ENCODE results near the gene SMARCD3.

Gene SMARCD3

DNA sequence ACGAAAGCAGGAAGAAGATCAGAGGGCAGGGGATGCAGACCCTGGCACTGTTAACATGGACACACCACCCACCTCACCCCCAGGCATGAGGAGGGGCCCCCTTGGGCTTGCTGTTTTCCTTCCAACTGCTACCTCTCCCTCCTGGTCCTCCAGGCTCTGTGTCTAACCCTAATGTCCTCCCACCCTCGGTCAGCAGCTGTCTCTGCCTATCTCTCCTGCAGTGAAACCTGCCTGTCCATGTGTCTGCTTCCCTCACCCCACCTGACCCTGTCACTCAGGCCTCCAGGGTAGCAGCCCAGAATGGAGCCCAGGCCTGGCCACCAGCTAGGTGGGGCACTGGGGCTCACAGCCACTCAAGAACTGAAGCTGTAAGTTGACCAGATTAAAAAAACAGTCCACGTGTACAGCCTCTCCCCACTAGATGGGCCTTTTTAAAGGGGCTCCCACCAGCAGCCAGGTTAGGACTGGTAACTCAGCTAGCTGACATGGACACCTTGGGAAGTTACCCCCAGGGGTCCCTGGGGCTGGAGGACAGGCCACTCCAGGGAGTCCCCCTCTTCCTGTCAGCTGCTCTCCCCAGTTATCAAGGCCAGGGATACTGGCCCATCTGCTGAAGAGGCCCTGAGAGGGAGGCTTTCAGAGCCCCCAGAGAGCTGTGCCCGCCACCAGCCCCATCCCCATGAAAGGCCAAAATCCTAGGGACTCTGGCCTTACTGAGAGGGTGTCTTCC is 1.5 kb downstream of the SMARCD3 start:
- no peak for DNase-seq

DNA sequence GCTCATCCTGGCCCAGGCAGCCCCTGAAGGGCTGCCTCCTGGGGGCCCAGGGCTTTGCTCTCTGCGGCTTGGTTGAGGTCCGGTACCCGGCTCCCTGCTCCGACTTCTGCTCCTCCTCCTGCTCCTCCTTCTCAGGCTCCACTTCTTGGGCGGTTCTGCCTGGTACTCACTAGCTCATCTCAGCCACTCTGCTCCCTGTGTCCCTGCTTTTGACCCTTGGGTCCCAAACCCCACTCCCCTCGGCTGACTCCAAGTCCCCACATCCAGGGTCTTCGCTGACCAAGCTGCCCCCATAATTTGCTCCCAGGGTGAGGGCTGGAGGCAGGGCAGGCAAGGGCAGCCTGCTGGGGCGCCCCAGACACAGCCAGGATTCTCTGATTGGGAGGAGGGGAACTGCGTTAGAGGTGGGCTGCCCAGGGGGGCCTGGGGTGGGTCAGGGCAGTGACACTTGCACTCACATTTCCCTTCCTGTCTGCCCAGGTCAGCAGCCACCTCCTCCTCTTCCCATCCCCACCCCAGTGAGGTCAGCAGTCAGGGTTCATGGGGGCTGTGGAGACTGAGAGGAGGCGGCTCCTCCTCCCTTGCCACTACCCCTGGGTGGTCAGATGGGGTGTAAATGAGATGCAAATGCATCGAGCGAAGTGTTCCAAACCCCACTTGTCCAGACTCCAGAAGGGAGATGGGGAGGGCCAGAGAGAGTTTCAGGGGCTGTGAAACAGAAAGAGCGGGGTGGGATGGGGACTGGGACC is 2.2 kb downstream of the SMARCD3 start:
- DNase-seq, result no peak

DNA sequence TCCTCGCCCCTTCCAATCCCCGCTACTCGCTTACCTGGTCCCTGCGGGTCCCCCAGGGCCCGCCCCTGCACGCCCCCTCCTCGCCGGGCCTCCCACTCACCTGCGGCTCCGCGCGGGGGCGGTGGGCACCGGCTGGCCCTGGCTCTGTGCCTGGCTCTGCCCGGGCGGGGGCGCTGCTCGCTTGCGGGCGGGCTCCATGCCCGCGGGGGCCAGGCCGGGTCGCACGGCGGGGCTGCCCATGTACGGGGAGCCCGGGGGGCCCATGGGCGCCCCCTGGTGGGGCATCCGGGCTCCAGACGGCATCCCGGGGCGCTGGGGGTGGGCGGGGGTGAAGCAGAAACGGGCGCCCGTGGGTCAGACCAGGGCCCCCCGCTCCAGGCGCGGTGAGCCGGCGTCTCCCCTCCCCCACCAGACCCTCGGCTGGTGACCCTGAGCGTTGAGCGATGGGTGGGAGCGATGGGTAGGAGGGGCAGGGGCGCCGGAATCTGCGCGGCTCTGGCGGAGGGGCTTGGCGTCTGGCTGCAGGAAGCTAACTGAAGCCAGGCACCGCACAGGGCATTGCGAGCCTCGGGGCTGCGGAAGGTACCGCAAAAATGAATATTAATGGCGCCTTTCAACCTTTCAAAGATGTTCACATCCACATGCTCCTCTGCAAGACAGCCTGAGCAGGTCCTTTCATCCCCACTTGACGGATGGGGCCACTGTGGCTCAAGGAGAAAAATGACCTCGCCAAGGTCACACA is 3.0 kb downstream of the SMARCD3 start:
- DNase-seq, result peak; percentile 56 to 88

DNA sequence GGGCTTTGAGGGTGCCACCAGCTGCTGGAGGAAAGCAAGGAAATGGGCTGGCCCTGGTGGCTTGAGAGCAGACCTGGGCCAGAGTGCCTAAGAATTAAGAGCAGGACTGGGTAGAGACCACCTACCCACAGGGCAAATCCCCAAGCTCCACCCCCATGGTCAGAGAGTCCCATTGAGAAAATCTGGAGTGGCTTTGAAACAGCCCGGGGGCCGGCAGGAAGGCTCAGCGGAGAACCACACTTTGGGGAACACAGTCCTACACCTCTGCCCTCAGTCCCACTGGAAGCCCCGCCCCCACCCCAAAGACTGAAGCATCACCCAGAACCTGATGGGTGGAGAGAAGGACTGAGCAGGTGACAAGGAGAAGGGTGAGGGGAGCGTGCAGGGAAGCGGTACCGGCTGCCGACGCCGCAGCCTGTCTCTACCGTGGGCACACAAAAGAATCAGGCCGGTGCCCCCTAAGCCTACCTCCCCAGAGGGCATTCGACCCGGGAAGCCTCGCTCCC is 3.6 kb downstream of the SMARCD3 start:
- peak in 1 of 2 experiments; percentile 28 for DNase-seq

DNA sequence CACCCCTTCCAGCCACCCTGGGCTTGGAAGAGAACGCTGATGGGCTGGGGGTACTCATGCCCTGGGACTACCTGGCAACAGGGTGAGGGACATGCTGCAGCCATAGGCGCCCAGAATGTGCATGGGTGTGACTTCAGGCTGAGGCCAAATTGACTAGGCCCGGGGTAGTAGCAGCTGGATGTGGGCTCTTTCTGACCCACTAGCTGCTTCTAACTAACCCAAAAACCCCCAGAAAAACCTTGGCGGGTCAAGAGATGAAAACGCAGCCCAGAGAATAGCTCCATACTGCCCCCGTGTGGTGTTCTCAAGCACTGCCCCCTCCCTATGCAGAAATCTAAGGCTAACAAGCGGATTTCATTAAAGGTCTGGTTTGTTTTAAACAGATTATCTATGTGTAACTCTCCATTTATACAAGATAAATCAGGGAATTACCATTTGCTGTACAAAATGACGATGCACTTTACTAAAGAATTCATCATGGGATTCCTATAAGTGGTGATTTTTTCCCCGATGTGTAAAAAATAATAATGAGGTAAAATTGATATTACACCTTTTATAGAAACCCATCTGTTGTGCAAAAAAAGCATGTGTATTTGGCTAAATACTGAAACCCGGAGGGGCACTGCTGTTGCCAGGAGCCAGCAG is 4.2 kb downstream of the SMARCD3 start:
- DNase-seq, result peak; percentile 24 to 48

DNA sequence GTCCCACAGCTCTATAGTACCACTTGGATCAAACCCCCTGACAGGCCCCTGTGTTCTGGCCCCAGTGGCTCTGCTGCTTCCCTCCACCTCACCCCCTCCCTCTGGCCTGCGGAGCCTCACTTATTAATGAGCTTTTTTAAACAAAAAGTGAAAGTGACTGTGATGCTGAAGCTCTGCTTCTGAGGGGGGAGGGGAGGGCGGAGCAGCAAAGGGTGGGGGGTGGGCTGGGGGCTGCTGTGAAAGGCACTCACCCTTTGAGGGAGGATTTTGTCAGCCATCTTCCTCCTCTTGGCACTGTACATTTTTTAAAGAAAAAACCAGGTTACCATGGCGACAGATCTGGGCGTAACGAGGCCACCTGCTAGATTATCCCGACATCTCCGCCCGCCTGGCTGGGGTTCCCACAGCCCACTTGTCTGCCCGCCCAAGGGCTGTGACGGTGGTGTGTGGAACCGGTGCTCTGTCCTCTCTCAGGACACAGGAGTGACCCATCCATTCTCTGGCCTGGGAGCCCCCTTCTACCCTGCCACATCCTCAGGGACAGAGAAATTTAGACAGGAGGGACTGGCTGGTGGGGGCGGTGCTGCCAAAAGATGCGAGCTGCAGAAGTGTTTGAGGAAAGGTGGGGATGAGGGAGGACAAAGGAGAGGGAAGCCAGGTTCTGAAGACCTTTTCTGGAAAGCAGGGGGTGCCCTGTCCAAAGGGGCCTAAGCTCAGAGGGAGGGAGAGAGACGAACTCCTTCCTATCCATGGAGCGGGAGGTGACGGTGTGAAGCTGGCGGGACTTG is 4.9 kb downstream of the SMARCD3 start:
- no peak for DNase-seq

DNA sequence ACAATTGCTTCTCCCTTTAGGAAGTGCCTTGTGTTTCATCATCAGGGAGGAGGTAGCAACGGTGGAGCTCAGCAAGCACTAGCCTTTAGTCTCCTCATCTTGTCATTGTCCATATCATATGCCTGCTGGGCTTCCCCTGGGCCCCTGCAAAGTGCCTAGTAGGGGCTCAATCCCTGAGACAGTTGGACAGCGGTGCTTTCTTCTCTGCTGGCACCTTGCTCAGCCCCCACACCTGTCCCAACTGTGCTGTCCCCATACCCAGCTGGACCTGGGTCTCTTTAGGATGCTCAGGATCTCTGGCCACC is 5.5 kb downstream of the SMARCD3 start:
- DNase-seq, result no peak

DNA sequence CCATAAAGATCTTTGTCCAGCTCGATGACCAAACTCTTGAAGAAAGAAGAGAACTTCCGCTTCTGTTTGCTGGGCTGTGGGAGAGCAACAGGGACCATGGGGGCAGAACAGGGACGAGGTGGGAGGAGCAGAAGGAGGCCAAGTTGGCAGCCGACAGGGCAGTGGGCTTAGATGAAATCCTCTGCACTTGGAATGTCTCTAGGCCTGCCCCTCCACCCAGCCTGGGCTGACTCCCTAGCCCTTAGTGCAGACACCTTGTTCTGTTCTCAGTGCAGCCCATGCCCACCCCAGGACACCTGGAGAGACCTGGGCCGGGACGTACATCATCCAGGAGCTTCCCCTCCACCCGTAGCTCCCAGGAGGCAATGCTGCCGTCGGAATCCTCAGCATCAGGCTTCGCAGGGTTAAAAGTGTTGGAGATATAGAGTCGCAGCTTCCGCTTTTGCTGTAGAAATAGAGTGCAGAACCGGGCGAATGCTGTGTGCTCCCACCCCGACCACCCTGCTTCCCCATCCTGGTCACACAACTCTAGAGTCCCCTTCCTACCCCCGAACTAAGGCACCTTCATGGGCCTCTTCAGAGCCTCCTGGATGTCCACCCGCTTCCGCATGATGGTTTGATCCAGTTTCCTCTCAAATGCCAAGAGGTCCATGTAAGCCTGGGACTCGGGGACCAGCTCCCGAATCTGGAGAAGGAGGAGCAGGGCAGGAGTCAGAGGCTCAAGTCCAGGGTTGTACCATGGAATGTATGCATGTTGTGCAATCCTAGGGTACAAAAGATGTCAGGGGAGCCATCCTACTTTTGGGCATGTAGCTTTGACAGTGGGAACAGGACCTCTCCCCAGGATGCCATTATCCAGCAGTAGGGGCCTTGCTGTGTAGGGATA is 6.1 kb downstream of the SMARCD3 start:
- DNase-seq, result no peak

DNA sequence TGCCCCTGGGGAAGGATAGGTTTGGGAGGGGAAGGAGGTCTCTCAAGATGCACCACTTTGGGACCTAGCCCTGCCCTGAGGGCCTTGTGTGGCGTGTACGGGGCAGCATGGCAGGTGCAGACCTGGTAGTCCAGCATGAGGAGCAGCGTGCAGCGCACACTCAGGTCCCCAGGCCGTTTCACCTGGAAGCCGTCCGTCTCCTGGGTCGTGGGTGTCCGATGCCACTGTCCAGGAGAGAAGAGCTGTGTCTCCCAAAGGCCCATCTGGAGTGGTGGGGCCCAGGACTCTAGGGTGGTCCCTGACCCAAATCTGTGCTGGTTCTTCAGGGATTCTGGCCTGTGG is 6.8 kb downstream of the SMARCD3 start:
- DNase-seq, result no peak

DNA sequence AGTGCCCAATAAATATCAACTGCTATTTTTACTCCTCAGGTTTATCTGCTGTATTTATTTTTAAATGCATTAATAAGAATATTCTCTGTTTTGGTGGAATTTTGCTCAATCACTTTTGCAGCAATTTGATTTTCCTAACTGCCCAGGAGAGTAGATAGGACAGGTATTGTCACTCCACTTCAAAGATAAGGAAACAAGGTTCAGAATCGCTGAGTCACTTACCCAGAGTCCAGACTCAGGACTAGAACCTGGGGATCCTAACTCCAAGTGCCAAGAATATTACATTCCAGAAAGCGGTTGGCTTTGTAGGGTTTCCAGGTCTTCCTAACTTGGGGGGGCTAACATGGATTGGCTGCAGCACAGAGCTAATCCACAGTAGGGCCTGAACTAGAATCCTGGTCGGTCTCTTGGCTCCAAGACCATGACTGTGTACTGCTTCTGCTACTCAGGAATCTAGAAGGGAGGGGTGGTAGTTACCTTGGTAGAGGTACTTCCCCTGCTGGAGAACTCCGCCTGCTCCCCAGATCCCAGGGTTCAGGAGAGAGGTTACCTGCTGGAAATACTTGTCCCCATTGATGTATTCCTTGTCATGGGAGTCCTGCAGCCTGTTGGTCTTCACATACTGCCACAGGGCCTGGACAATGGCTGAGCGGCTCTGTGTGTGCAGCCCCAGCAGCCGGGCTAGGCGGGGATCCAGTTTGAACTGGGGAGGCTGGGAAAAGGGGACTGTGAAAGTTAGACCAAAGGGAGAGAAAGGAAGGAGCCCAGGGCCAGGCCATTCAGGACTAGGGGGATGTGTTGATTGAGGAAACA is 7.3 kb downstream of the SMARCD3 start:
- DNase-seq, result no peak

DNA sequence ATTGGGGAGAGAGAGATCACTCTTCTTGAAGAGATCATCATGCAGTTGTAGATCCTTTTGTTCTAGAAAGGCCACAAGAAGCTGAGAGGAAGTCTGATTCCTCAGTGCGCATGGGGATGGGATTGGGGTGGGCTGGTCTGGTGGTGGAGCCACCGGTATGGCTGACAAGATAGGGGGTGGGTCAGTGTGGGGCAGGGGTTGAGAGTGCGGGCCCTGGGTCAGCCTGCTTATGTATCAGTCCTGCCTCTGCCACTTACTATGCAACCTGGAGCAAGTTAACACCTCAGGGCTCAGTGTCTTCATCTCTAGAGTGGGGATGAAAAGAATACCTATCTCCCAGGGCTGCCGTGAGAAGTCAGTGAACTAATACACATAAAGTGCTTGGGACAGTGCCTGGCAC is 8.0 kb downstream of the SMARCD3 start:
- no peak for DNase-seq

DNA sequence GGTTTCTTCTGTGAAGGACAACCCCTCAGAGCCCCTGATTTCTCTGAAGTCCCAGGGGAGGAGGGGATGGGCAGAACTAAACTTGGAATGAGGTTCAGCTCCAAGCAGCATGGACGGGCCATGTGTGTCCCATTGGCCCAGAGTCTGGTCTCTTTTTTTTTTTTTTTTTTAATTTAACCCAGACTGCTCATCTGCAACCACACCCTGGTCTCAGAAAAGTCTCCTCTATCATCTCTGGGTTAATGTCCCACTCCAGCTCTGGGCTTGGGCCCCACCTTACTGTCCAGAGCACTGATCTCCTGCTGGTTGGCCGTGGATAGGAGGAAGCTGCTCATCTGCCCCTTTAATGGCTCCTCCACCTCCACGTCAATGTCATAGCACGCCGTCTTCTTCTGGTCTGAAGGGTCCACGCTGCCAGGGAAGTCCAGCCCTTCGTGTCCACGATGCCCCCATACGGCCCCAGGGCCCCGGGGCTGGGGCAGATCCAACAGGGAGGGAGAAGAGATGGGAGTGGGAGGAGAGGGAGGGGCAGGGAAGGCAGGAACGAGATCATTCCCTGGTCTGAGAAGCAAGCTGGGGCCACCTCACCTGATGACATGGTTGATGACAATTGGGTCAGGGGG is 8.5 kb downstream of the SMARCD3 start:
- no peak for DNase-seq

DNA sequence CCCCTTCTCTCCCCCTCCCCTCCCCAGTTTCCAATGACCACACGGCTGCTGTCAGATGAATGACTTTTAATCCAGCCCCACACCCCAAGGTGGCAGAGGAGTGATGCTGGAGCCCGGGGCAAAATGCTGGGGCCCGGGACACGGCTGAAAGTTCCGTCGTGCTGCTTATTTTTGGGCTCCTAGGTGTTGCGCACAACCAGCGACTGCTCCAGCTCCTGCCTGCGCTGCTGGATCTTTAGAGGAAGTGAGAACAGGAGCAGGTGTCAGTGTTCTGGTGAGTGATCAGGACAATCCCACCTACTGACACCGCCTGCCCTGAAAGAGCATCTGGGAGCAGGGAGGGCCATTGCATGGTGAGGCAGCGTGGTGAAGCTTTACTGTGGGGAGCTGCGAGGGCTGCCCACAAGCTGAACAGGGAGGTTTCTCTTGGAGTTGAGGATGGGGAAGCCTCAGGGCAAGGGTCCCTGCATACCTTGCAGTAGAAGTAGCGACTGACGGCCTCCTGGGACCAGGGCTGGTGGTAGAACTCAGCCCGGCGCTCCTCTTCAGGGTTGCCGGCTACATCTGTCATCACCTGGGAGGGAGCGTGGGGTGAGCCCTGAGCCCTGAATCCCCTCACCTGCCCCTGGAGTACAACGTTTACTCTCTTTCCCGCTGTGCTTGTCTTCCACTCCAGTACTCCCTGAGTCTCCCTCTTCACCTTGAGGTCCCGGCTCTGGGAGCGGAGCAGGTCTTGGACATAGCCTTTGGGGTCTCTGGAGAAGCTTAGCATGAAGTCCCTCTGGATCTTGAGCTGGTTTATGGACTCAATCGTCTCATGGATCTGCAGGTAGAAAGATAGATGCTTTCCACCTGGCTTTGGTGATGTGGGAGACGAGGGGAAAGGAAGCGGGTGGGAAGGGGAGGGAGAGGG is 9.3 kb downstream of the SMARCD3 start:
- no peak for DNase-seq

DNA sequence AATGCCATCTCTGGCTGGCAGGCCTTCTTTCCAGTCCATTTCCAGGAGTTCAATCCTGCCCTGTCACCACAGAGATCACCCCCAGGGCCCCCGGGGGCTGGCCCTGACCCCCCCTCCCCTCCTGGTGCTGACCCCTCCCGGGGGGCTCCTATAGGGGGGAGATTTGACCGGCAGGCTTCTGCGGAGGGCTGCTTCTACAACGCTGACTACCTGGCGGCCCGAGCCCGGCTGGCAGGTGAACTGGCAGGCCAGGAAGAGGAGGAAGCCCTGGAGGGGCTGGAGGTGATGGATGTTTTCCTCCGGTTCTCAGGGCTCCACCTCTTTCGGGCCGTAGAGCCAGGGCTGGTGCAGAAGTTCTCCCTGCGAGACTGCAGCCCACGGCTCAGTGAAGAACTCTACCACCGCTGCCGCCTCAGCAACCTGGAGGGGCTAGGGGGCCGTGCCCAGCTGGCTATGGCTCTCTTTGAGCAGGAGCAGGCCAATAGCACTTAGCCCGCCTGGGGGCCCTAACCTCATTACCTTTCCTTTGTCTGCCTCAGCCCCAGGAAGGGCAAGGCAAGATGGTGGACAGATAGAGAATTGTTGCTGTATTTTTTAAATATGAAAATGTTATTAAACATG is 10.2 kb downstream of the SMARCD3 start:
- no peak for DNase-seq

DNA sequence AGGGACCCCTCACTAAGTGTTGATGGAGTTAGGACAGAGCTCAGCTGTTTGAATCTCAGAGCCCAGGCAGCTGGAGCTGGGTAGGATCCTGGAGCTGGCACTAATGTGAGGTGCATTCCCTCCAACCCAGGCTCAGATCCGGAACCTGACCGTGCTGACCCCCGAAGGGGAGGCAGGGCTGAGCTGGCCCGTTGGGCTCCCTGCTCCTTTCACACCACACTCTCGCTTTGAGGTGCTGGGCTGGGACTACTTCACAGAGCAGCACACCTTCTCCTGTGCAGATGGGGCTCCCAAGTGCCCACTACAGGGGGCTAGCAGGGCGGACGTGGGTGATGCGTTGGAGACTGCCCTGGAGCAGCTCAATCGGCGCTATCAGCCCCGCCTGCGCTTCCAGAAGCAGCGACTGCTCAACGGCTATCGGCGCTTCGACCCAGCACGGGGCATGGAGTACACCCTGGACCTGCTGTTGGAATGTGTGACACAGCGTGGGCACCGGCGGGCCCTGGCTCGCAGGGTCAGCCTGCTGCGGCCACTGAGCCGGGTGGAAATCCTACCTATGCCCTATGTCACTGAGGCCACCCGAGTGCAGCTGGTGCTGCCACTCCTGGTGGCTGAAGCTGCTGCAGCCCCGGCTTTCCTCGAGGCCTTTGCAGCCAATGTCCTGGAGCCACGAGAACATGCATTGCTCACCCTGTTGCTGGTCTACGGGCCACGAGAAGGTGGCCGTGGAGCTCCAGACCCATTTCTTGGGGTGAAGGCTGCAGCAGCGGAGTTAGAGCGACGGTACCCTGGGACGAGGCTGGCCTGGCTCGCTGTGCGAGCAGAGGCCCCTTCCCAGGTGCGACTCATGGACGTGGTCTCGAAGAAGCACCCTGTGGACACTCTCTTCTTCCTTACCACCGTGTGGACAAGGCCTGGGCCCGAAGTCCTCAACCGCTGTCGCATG is 11.0 kb downstream of the SMARCD3 start:
- no peak for DNase-seq

DNA sequence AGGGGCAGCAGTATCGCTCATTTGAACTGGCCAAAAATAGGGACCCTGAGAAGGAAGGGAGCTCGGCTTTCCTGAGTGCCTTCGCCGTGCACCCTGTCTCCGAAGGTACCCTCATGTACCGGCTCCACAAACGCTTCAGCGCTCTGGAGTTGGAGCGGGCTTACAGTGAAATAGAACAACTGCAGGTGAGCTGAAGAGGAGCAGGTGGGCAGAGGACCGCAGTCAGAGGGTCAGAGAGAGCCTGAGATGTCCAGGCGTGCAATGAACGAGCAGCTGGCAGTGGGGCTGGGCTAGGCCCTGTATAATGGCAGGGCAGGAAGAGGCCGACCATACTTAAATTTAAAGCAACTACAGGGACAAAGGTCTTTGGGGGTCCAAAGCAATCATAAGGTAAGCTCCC is 12.1 kb downstream of the SMARCD3 start:
- DNase-seq, result no peak

DNA sequence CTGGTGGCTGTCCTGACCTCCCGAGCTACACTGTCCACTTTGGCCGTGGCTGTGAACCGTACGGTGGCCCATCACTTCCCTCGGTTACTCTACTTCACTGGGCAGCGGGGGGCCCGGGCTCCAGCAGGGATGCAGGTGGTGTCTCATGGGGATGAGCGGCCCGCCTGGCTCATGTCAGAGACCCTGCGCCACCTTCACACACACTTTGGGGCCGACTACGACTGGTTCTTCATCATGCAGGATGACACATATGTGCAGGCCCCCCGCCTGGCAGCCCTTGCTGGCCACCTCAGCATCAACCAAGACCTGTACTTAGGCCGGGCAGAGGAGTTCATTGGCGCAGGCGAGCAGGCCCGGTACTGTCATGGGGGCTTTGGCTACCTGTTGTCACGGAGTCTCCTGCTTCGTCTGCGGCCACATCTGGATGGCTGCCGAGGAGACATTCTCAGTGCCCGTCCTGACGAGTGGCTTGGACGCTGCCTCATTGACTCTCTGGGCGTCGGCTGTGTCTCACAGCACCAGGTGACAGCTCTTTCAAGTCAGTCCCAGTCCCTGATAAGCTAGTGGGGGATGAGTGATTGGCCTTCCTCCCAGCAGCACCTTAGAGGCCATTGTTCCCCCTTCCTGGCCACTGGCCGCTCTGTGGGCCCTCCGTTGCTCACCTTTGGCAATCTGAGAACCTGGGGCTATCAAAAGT is 13.3 kb downstream of the SMARCD3 start:
- no peak for DNase-seq

Data from NCI-H1930 (cell line).